ENCODE results near the gene PACSIN2.

DNA sequence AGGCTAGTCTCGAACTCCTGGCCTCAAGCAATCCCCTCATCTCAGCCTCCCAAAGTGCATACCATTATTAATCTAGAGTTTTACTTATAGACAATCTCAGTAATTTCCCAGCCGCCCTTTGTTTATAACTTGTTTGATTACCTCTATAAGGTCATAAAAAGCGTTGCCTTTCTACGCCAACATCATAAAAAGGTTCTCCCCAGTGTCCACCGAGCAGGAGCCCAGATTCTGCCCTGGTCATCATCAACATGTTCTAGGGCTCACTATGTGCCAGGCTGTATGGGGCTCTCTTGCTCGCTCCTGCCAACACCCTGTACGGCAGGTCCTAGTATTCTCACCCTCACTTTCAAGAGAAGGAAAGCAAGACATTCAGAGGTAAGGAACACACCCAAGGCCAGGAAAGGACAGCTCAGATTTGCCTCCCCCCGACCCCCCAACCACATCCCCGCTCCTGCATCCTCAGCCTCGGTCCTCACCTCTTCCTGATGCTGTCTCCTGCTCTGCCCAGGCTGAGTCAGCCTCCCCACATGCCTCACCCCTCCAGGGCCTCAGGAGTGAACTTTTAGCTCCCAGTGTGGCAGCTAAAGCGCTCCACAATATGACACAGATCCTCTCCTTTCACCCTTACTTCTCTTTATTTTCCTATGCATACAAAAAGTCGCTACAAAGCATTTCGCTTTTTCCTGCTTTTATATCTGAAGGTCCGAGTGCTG is 172.1 kb downstream of the PACSIN2 start:
- TF ChIP-seq EZH2phosphoT487 (IDR thresholded peaks at IDR 0.05; ENCODE audit: borderline replicate concordance, low read length) (no peak), CTCF (IDR thresholded peaks at IDR 0.05; ENCODE audit: low read depth, low read length, poor library complexity, severe bottlenecking) (no peak)

Data from DOHH2 (cell line).